HG03064 (cell line): ENCODE measurements around the gene TBC1D5.
"Not testable (repeated sequence)": the region's sequence is repeated elsewhere in the genome, so short reads cannot be mapped to it uniquely, and the experiment has no call there.

Experiments
- ATAC-seq: cut with Tn5 transposase; IDR thresholded peaks from one replicate; pipeline ENCODE4 v1.9.1; 2021; ENCODE audit warnings: low read depth; ENCODE audit not compliant: unreplicated experiment

Gene TBC1D5

DNA sequence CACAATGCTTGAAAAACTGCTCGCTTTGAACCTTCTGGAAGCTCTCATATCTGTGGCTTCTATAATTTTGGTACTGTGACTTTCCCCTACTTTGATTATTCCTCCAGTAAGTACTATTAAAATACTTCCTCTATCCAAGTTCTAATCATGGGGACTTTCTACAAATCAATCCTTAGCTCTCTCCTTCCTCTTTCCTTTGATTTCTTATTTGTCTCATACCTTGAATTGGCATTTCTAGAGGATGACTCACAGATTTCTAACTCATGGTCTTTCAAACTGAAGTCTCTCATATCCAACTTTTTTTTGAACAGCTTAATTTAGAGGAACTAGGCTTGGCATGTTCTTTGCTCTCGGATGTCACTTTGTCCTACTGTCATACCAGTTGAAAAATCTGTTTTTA is 241.8 kb downstream of the TBC1D5 start:
- ATAC-seq, result no peak

GRCh38 chr3:17494117-17494809 is 248.2 kb downstream of the TBC1D5 start:
- no peak for ATAC-seq

DNA sequence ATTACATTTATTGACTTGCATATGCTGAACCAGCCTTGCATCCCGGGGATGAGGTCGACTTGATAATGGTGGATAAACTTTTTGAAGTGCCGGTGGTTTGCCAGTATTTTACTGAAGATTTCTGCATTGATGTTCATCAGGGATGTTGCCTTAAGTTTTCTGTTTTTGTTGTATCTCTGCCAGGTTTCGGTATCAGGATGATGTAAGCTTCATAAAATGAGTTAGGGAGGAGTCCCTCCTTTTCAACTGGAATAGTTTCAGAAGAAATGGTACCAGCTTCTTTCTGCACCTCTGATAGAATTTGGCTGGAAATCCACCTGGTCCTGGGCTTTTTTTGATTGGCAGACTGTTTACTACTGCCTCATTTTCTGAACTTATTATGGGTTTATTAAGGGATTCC is 250.8 kb downstream of the TBC1D5 start:
- no peak for ATAC-seq

GRCh38 chr3:17491190-17491589 is 251.2 kb downstream of the TBC1D5 start:
- not testable (repeated sequence) for ATAC-seq

- ATAC-seq, result no peak
These were observed 253.3 kb downstream of the TBC1D5 start for GRCh38 chr3:17489139-17489538.

- no peak for ATAC-seq
These were observed 261.3 kb downstream of the TBC1D5 start for GRCh38 chr3:17481116-17481515.

GRCh38 chr3:17479681-17480405 is 262.6 kb downstream of the TBC1D5 start:
- no peak for ATAC-seq

- no peak for ATAC-seq
These were observed 263.8 kb downstream of the TBC1D5 start for GRCh38 chr3:17478673-17479072.

GRCh38 chr3:17473761-17474160 is 268.7 kb downstream of the TBC1D5 start:
- no peak for ATAC-seq

DNA sequence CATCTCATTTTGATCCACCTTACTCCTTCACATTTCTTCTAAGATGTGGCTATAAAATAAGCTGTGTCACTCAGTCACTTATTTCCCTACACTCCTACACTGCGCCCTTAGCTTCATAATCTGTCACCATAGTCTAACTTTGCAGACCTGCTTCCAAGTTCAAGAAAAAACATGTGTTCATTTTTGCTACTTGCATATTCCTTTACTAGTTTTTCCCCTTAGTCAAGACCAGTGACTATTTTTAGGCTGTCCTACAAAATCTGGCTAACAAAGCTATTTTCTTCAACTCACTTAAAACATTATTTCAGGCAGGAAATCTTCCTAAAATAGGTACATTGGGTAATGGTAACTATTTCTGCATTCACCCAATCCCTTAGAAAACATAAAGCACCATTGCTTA is 272.5 kb downstream of the TBC1D5 start:
- no peak for ATAC-seq

DNA sequence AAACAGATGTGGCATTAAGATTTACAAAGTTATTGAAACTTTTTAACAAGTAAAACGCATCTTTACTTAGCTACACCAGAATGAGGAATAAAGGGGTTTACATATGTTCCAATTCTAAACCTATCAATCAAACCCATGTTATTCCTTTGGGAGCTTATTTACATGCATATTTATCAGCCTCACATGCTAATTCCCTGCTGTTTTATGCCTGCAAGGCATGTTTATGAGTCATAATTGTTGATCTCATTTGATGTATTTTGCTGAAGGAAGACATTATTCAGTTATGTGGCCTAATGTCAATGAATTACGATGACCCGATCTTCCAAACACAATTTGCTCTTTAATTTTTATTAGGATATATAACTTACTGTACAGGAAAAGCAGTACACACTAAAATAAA is 272.9 kb downstream of the TBC1D5 start:
- ATAC-seq, result no peak

- no peak for ATAC-seq
These were observed 276.4 kb downstream of the TBC1D5 start for GRCh38 chr3:17466028-17466427.

GRCh38 chr3:17459470-17459993 is 282.9 kb downstream of the TBC1D5 start:
- ATAC-seq, result no peak

GRCh38 chr3:17456650-17457049 is 285.8 kb downstream of the TBC1D5 start:
- no peak for ATAC-seq

DNA sequence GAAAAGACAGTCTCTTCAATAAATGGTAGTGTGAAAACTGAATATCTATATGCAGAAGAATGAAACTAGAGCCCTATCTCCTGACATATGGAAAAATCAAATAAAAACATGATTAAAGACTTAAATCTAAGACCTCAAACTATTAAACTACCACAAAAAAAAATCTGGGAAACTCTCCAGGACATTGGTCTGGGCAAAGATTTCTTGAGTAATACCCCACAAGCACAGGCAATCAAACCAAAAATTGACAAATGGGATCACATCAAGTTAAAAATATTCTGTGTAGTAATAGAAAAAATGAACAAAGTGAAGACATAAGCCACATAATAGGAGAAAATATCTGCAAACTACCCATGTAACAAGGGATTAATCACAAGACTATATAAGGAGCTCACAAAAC is 286.4 kb downstream of the TBC1D5 start:
- no peak for ATAC-seq

DNA sequence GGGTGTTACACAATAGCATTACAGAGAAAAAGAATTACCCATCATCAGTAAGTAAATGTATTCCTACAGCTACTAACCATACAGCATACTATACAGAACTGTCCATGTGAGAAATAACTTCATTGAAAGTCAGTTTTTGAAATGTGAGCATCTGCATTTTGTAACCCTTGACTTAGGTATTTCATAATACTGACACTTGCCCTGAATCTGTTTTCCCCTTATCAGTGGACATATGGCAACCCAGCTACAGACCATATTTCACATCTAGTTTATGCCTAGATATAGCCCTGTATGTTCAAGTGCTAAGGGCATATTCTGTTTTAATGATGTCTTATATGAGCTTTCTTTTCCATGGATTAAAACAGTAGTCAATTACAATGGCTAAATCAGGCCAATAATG is 297.6 kb downstream of the TBC1D5 start:
- no peak for ATAC-seq

- ATAC-seq, result no peak
These were observed 299.3 kb downstream of the TBC1D5 start for GRCh38 chr3:17443142-17443541.

DNA sequence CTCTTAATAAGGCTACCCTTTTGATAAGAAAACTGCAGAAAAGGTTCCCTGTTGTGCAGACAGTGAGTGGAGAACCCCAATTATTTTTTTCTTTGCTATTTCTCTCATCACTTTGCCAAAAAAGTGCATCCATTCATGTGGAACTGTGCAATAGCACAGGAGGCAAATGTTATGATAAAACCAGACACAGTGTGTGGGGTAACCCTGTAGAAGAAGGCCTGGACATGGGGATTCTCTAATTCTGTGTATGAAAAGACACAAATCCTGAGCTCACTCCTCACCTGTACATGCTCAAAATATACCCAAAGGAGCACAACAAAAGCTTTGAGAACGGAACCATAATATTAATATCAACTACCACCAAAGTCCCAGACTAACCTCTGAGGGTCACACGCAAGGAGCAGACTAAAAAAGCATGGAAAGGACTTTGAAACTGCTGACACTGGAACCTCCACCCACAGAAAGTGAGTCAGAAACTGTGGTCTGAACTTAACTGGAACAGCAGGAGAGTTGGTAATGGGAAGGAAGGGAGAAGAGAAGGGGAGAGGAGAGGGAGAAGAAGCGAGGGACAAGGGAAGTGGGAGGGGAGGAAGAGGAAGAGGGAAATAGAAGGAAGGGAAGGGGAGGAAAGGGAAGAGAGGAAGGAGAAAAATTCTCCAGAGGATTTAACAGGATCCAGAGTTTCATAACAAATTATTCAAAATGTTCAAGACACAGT is 299.9 kb downstream of the TBC1D5 start:
- no peak for ATAC-seq

GRCh38 chr3:17433876-17434275 is 308.6 kb downstream of the TBC1D5 start:
- ATAC-seq, result no peak

GRCh38 chr3:17432236-17432635 is 310.2 kb downstream of the TBC1D5 start:
- no peak for ATAC-seq

DNA sequence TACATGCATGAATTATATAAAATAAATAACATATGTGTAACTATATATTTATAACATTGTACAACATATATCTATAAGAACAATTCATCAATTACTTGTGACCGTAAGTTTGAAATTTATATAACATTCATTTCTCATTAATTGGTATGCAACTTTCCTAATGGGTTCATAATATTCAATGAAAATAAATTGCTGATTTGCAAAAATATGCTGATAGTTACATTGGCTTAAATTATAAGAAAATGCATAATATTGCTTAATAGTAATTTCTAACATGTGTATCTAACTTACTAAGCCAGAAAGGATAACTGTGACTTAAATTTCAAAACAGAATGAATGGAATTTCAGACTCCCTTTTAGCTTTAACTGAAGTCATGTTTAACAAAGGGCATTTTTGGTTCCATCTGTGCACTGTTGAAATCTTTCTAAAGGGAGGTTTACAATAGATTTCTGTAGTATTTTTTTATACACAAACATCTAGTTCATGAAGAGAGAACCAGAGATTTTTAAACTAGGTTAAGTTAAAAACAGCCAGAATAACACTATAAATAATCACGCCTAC is 310.9 kb downstream of the TBC1D5 start:
- no peak for ATAC-seq
